ENCODE results near the gene GLP1R.

DNA sequence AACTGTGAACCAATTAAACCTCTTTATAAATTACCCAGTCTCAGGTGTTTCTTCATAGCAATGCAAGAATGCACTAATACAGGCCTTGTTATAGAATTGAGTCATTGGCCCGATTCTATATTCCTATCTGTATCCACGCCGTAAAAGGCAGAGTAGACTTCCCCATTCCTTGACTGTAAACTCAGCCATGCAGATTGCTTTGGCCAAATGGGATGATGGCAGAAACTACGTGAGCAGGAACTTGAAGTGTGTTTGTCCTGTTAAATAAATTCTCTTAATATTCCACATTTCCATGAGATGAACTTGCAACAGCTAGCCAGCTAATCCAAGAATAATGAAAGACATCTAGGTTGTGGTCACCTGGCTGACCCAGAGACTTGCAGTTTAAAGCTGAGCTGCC lies 70.3 kb downstream of the GLP1R start:
- TF ChIP-seq POLR2AphosphoS5 (IDR thresholded peaks at IDR 0.05) (no peak), POLR2A (IDR thresholded peaks at IDR 0.05) (no peak)
- TF ChIP-seq, protein P1, sequence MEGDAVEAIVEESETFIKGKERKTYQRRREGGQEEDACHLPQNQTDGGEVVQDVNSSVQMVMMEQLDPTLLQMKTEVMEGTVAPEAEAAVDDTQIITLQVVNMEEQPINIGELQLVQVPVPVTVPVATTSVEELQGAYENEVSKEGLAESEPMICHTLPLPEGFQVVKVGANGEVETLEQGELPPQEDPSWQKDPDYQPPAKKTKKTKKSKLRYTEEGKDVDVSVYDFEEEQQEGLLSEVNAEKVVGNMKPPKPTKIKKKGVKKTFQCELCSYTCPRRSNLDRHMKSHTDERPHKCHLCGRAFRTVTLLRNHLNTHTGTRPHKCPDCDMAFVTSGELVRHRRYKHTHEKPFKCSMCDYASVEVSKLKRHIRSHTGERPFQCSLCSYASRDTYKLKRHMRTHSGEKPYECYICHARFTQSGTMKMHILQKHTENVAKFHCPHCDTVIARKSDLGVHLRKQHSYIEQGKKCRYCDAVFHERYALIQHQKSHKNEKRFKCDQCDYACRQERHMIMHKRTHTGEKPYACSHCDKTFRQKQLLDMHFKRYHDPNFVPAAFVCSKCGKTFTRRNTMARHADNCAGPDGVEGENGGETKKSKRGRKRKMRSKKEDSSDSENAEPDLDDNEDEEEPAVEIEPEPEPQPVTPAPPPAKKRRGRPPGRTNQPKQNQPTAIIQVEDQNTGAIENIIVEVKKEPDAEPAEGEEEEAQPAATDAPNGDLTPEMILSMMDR (IDR thresholded peaks at IDR 0.05) = no peak

All from stomach (tissue), 4 donors.